ENCODE data around the gene GALP.
"Not testable (repeated sequence)": the region's sequence is repeated elsewhere in the genome, so short reads cannot be mapped to it uniquely, and the experiment has no call there.

Gene GALP

DNA sequence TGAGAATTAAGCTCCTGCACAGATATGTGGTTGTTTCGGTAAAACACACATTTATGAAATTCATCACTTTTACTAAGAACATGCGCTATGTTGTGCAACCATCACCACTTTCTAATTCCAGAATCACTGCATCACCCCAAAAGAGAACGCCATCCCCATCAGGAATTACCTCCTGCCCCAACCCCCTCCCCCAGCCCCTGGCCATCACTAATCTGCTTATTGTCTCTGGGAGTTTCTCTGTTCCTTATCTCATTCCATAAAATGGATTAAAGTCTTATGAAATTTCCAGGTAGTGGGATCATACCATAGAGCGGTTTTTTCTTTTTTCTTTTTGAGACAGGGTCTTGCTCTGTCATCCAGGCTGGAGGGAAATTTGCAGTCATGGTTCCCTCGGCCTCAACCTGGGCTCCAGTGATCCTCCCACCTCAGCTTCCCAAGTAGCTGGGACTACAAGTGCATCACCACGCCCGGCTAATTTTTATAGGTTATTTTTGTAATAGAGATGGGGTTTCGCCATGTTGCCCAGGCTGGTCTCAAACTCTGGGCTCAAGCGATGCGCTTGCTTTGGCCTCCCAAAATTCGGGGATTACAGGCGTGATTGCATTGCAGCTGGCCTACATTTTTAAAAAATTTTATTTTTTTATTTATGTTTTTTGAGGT, 18.3 kb downstream of the GALP start:
- DNase-seq = no peak

DNA sequence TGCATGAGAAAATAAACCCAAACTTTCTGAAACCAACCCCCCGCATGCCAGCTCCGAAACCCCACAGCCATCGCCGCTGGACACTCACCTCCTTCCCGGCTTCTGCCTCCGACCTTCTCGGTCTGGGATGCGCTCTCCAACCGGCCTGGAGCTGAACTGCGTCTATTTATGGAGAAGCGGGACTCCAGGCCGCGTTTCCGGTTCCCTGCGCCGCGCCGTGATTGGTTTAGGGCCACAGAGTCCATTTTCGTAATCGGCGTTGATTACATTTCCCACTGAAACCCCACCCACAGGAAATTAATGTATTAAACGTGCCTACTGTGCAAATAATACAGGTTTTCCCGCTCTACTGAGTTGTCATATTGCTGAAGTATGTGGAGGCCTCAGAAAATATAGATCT, 21.8 kb downstream of the GALP start, which contains the start of gene ZSCAN5B:
ZSCAN5B (minus strand) TSS at position 138 of the 400 bp plus-strand sequence. CDS start 4,731 bp downstream, outside the sequence.
- DNase-seq = not testable (repeated sequence)

DNA sequence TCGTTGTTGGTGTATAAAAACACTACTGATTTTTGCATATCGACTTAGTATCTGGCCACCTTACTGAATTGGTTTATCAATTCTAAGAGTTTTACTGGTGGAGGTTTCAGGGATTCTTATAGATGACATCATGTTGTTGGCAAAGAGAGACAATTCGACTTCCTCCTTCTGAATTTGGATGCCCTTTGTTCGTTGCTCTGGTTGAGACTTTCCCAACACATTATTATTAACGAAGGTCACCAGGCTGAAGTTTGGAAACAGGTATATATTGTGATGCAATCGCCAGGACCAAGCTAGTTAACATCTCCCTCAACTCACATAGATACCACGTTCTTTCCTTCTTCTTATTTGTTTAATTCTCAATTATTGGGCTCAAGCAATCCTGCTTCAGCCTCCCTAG, 23.9 kb downstream of the GALP start:
- DNase-seq = no peak

DNA sequence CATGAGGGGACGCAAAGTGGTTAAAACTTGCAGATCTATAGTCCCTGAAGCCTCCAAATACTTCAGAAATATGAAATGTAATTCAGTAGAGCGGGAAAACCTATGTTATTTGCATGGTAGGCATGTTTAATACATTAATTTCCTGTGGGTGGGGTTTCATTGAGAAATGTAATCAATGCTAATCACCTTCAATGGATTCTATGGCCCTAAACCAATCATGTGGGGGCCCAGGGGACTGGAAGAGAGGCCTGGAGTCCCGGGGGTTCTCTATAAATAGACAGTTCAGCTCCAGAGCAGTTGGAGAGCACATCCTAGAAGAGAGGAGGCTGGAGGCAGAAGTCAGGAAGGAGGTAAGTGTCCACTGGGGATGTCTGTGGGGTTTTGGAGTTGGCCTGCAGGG, 26.2 kb downstream of the GALP start, which contains the start of gene ZSCAN5C:
ZSCAN5C (plus strand) TSS at position 301 of the 400 bp plus-strand sequence. CDS start 3,641 bp downstream, outside the sequence.
- DNase-seq = no peak

DNA sequence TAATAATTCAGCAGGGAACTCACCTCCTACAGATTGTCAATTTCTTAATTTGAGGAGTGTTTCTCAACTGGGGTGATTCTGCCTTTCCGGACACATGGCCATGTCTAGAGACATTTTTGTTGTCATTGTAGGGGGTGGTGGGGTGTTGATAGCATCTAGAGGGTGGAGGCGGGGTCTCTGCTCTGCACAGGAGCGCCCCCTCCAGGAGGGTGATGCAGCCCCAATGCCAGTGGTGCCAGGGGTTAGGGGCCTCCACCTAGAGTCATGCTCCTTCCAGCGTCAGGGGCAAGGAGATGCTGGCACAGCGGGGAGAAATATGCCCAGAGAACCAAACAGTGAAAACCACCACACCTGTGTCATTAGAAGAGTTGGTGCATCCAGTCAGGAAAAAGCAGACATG, 31.8 kb downstream of the GALP start:
- DNase-seq = not testable (repeated sequence)

DNA sequence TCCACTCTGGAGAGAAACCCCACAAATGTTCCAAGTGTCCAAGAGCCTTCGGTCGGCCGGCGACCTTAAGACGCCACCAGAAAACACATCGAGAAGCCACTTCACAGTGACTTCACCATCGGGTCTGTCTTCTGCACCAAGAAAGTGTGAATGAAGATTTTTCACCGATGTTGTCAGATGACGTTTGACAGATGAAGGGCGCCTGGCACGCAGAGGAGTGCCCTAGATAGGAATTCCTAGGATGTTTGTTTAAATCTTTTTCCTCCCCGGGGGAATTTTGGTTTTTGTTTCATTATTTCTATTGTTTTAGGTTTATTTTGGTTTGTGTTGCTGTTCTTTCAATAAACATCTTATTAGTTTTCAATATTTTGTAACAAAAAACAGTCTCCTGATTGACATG, 33.3 kb downstream of the GALP start:
- DNase-seq = no peak

DNA sequence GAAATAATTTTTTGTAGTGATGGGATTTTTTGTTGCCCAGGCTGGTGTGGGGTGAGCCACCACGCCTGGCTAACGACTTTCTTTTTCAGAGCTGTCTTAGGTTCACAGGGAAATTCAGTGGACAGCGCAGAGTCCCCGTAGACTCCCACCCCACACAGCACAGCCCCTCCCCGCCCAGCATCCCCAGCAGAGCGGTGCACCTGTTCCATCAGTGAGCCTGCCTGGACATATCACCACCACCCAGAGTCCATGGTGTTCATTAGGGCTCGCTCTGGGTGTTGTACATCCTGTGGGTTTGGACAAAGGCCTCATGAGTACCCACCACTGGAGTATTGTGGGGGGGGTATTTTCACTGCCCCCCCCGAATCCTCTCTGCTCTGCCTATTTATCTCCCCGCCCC, 34.2 kb downstream of the GALP start:
- not testable (repeated sequence) for DNase-seq

DNA sequence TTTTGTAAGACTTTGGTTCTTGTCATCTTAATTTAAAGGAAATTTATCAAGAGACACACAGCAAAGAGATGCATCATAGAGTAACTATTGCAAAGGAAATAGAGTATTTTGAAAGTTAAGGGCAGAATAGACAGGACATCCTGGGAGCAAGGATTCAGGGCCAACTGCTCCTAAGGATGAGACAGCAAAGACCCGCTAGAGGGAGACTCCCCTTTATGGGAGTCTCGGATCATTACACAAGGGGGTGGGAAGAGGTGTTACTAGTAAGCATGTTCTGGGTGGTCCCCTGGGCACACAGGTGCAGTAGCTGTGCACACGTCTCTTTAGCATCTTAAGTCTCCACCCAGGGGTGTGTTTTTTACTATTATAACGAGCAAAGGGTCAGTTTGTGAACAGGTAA, 35.9 kb downstream of the GALP start:
- no peak for DNase-seq

DNA sequence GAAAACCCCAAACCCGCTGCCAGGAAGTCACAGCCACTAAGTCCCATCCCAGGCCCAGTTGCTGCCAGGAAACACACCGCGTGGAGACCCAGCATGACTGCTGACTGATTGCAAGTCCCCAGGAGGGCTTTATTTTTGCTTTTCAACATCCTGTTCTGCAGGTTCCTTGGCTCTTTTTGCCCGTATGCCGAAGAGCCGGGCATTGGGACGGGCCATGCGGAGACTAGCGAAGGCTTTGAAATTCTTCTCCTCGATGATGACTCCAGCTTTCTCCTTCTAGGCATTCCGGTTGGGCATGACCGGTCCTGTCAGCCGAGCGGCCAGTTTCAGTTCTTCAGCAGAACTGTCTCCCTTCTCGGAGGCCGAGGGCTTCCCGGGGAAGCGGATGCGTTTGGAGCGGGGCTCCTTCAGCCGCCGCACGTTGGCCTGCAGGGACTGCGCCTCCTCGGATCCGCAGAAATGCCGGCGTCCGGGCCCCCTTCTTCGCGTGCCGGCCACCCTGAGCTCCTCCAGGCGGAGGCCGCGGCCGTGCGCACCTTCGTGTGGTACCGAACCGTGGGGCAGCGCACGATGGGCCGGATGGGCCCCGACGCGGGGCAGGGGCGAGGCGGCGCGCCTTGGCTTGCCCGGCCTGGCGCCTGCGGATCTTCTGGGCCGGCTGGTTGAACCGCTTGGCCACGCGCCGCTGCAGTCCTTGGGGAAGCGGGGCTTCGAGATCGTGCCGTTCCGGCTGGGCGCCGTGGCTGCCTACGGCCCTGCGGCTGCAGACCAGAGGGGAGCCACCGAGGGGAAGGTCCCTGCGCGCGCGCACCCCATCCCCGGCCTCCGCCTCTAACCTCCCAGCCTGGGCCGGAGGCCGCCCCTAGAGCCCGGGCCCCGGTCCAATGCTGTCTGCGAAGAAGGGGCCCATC, 41.5 kb downstream of the GALP start:
- DNase-seq = no peak

DNA sequence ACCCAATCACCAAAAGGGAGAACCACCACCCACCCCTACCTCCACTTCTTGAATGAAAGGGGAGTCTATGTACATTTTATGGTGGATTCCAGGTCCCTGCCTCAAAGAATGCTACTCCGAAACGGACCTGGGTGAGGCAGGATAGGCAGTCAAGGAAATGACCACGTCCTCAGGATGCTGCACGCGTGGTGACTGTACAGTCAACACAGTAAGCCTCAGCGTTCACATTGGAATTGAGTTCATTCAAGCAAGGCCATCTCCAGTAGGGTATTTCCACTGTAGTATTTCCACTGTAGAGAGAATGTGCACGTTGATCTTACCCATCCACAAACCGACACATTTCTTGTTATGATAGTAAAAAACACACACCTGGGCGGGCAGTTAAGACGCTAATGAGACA, 43.2 kb downstream of the GALP start:
- DNase-seq = no peak

DNA sequence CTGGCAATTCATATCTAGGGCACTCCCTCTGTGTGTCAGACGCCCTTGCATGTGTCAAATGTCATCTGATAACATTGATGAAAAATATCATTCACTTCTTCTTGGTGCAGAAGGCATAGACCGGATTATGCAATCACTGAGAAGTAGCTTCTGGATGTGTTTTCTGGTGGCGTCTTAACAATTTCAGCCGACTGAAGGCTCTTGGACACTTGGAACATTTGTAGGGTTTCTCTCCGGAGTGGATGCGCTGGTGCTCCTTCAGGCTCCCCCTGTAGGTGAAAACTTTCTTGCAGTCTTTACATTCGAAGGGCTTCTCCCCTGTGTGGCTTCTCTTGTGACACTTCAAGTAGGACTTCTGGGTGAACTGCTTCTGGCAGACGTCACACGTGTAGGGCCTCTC, 45.6 kb downstream of the GALP start:
- peak; percentile 3 for DNase-seq

DNA sequence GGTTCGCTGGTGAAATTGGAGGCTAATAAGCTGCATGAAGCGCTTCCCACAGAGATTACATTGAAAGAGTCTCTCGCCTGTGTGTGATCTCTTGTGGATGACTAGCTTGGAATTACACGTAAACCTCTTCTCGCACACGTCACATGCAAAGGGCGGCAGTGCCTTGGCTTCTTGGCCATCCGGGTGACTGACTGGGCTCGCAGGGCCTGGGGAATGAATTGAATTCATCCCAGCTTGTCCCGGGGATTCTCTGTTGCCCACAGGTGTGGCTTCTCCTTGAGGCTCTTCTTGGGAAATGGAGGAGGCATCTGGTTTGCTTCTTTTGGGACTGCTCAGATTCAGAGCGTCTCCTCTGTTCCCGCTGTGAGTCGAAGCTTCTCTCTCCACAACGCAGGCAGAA, 46.0 kb downstream of the GALP start:
- no peak for DNase-seq

DNA sequence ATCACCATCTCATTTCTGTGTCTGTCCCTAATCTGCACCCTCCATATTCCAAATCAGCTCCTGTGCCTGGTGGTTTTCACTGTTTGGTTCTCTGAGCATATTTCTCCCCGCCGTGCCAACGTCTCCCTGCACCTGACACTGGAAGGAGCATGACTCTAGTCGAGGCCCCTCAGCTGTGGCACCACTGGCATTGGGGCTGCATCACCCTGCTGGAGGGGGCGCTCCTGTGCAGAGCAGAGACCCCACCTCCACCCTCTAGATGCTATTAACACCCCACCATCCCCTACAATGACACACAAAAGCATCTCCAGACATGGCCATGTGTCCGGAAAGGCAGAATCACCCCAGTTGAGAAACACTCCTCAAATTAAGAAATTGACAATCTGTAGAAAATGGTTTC, 47.1 kb downstream of the GALP start:
- no peak for DNase-seq

DNA sequence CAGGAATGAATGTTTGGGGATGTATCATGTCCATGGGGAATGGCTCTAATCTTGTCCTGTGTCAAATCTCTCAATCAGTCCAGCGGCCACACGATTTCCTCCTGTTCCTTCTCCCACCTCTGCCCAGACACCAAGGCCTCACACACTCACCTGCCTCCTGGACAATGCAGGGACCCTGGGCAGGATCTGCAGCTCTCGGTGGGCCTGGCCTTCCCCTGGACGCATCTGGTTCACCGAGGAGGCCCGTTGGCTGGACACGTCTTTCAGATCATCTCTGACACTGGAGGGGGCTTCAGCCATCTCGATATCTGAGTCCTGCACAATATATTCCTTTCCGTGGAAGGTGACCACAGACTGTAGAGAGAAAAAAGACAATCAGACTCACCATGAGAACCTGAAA, 47.7 kb downstream of the GALP start:
- no peak for DNase-seq
